HG02623 (cell line): ENCODE data around the gene C17orf78.
"Not testable (repeated sequence)": the region's sequence is repeated elsewhere in the genome, so short reads cannot be mapped to it uniquely, and the experiment has no call there.

Experiments used
- ATAC-seq: cut with Tn5 transposase; IDR thresholded peaks from one replicate; pipeline ENCODE4 v1.9.1; 2021; ENCODE audit warnings: moderate library complexity; ENCODE audit not compliant: unreplicated experiment

The C17orf78 gene

GRCh38 chr17:37430051-37430627, 54.4 kb downstream of the C17orf78 start:
- no peak for ATAC-seq

GRCh38 chr17:37432671-37433070, 56.9 kb downstream of the C17orf78 start:
- ATAC-seq, result no peak

GRCh38 chr17:37438141-37438540, 62.4 kb downstream of the C17orf78 start:
- no peak for ATAC-seq

GRCh38 chr17:37440424-37440823, 64.6 kb downstream of the C17orf78 start:
- no peak for ATAC-seq

- not testable (repeated sequence) for ATAC-seq
These were observed 65.7 kb downstream of the C17orf78 start for GRCh38 chr17:37441369-37442014.
